Type B pancreatic cell (in vitro differentiated cells): ENCODE measurements around the gene SPATA9. TPM values are rescaled to one million over a fixed set of nuclear protein-coding genes. Genes with fewer than 3 reads are reported as not detected.

Experiments
- DNase-seq: peaks from one replicate; pipeline ENCODE4 v3.0.0; 2021; ENCODE audit warnings: mixed read lengths; ENCODE audit not compliant: unreplicated experiment; ENCODE audit errors: extremely low spot score
- H3K27ac Mint-ChIP-seq: 2 replicates; pipeline ENCODE4 v1.8.0; 2021; ENCODE audit warnings: mild to moderate bottlenecking, mixed read lengths
- H3K27me3 Mint-ChIP-seq: 2 replicates; pipeline ENCODE4 v1.8.0; 2021; ENCODE audit warnings: mixed read lengths
- H3K36me3 Mint-ChIP-seq: 2 replicates; pipeline ENCODE4 v1.8.0; 2021; ENCODE audit warnings: mixed read lengths
- H3K4me1 Mint-ChIP-seq: one replicate; pipeline ENCODE4 v1.8.0; 2021; ENCODE audit warnings: mixed read lengths; ENCODE audit not compliant: unreplicated experiment
- H3K4me3 Mint-ChIP-seq: 2 replicates; pipeline ENCODE4 v1.8.0; 2021; ENCODE audit warnings: mild to moderate bottlenecking, mixed read lengths
- H3K9me3 Mint-ChIP-seq: 2 replicates; pipeline ENCODE4 v1.8.0; 2021; ENCODE audit warnings: mixed read lengths
- CTCF ChIP-seq: fragments of 200-600 bp; sonication (generic); conservative IDR thresholded peaks from 2 replicates; pipeline ENCODE4 v1.5.0; 2021; ENCODE audit warnings: antibody characterized with exemption, mild to moderate bottlenecking
- total RNA-seq: library from RNA; stranded (reverse); gene quantifications from 2 replicates; pipeline ENCODE4 v1.2.1, GENCODE V29; 2021; ENCODE audit warnings: low replicate concordance

The SPATA9 gene
- total RNA-seq, 1 donor from 2014 or later: 0.29 TPM

GRCh38 chr5:95729115-95730010, 46.6 kb upstream of the SPATA9 start:
- no peak for DNase-seq
- Mint-ChIP-seq H3K9me3 (no peaks in the 10 kb centered on the region), H3K4me1 (peaks cover 58% of the 10 kb centered on the region), H3K36me3 (peaks cover 6% of the 10 kb centered on the region), H3K27ac (peak overlapping the region; percentile 92), H3K27me3 (no peaks in the 10 kb centered on the region), H3K4me3 (peak overlapping the region; percentile 91)
- no peak for TF ChIP-seq CTCF

GRCh38 chr5:95728494-95729114, 45.8 kb upstream of the SPATA9 start:
- Mint-ChIP-seq H3K36me3 (peaks cover 5% of the 10 kb centered on the region), H3K4me3 (peak overlapping the region; percentile 32), H3K4me1 (peaks cover 57% of the 10 kb centered on the region), H3K27ac (peak overlapping the region; percentile 92), H3K27me3 (no peaks in the 10 kb centered on the region), H3K9me3 (no peaks in the 10 kb centered on the region)
- no peak for TF ChIP-seq CTCF
- DNase-seq: no peak

GRCh38 chr5:95727764-95728191, 45.0 kb upstream of the SPATA9 start:
- H3K36me3 Mint-ChIP-seq: peaks cover 3% of the 10 kb centered on the region
- H3K9me3 Mint-ChIP-seq: no peaks in the 10 kb centered on the region
- H3K27ac Mint-ChIP-seq: peak overlapping the region; percentile 92
- TF ChIP-seq CTCF: no peak
- peak overlapping the region; percentile 32 for H3K4me3 Mint-ChIP-seq
- H3K4me1 Mint-ChIP-seq: peaks cover 53% of the 10 kb centered on the region
- no peak for DNase-seq
- no peaks in the 10 kb centered on the region for H3K27me3 Mint-ChIP-seq

- Mint-ChIP-seq H3K27ac (peak overlapping the region; percentile 92), H3K4me3 (no peak overlapping the region), H3K9me3 (no peaks in the 10 kb centered on the region), H3K36me3 (peaks cover under 1% of the 10 kb centered on the region), H3K4me1 (peaks cover 49% of the 10 kb centered on the region), H3K27me3 (no peaks in the 10 kb centered on the region)
- DNase-seq: no peak
- no peak for TF ChIP-seq CTCF
These were observed 44.3 kb upstream of the SPATA9 start for GRCh38 chr5:95726811-95727763.
